Stimulated activated CD8-positive, alpha-beta memory T cell treated with anti-CD3 and anti-CD28 coated beads, Interleukin-15, amount 100 ng/mL, for 4 hours (primary cell): ENCODE measurements around the gene INO80E.

Source experiments
- DNase-seq, 2 donors: peaks; one replicate each; pipeline ENCODE4 v3.0.0-alpha.2; 2020; ENCODE audit warnings: low read depth in 2 of 2

Gene INO80E

DNA sequence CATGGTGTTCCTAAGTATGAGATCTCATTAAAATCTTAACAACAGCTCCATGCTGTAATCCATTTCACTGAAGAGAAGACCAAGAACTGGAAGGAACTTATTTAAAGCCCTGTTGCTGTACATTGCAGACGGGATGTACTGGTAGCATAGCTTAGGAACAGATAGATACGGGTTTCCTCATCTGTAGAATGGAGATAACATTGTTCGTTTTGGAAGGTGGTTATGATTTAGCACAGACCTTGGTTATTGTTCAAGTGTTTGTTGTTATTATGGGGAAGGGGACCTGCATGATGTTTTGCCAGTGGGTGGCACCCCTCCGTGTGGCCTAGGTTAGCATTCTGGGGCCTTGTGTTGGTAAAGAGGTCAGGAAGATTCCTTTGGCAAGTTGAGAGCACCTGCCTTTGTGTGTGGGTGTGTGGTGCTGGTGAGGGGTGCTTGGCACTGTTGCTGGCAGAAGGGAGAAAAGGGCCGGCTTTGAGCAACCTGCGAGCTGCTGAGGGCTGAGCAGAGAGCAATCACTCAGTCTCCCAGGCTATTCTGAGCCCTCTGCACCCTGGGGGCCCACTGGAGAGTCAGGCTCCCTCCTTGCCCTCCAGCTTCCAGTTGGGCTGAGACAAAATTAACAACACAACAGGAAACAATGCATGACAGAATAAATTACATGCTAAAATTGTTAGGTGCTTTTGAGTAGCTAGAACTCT, 20.1 kb upstream of the INO80E start:
- DNase-seq = no peak

DNA sequence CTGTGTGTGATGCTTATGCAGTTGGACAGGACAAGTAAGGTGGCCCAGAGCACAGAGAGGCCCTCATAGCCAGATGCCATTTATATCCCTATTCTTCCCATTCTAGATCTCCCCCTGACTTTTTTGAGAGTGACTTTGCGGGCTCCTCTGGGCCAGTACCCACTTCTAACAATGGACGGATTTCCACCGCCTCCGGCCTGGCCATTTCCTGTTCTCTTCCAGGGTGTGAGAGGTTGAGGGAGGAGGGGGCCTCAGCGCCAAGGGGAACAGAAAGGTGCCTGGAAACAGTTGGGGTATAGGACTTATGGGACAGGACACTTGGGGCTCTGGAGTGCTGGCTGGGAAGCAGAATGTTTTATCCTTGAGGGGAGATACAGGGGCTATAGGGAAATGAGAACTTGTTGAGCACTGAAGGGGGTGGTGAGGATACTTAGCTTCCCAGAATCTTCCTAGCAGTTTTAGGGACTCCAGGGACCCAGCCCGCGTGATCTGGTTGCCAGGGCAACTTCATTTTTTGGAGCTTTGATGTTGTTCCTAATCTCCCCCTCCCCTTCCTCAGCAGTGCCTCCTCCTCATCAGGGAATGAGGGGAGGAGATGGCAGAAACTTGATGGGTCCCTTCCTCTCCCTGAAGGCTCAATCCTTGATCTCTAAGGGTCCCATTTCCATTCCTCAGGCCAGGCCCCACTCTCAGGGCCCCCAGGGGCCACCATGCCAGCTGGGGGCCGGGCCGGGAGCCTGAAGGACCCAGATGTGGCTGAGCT, 18.8 kb upstream of the INO80E start:
- DNase-seq = no peak

GRCh38 chr16:29978081-29978480, 18.0 kb upstream of the INO80E start:
- no peak for DNase-seq

- DNase-seq = no peak
These were observed 17.3 kb upstream of the INO80E start for GRCh38 chr16:29978564-29979270.

- DNase-seq = no peak
These were observed 13.3 kb upstream of the INO80E start for GRCh38 chr16:29982560-29983419.

DNA sequence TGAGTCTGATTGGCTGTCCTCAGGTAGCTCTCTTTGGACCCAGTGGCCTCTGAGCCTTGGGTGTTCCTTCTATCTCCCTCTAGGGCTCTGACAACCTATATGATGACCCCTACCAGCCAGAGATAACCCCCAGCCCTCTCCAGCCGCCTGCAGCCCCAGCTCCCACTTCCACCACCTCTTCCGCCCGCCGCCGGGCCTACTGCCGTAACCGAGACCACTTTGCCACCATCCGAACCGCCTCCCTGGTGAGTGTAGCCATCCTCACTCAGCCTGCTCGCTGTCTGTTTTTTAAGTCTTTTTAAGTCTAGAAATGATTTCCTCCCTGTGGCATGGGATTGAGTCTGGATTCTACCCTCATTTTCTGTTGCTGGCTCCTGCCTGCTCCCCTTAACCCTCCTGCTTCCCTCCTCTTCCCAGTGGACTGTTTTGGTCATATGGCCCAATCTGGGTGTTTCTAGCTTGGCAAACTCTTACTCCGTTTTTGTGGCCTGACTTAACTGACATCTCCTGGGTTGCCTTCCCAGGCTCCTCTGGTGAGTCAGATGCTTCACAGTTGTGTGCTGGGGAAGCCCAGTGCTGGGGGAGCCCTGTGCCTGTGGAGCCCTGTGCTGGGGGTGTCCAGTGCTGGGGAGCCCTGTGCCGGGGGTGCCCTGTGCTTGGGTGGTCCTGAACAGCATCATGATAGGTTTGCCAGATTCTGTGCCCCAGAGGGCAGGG, 12.5 kb upstream of the INO80E start:
- no peak for DNase-seq

GRCh38 chr16:29984137-29984763, 11.8 kb upstream of the INO80E start:
- DNase-seq = no peak

DNA sequence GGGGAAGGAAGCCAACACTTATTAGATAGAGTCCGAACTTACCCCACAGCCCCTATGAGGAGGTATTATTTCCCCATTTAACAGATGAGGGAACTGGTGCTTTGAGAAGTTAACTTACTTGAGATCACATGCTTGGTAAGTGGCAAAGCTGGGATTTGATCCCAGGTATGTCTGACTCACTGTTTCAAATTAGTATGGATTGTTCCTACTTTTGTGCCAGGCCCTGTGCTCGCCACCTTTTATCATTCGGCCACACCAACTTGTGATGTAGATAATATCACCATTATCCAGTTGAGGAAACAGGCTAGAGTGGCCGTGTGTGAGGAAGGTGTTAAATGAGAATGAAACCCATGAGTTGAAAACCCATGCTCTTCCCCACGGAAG, 11.3 kb upstream of the INO80E start:
- no peak for DNase-seq

DNA sequence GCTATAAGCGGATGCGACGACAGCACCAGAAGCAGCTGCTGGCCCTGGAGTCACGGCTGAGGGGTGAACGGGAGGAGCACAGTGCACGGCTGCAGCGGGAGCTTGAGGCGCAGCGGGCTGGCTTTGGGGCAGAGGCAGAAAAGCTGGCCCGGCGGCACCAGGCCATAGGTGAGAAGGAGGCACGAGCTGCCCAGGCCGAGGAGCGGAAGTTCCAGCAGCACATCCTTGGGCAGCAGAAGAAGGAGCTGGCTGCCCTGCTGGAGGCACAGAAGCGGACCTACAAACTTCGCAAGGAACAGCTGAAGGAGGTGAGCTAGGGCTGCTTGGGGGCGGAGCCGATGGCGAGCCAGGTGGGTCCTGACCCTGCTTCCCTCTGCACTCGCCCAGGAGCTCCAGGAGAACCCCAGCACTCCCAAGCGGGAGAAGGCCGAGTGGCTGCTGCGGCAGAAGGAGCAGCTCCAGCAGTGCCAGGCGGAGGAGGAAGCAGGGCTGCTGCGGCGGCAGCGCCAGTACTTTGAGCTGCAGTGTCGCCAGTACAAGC, 10.7 kb upstream of the INO80E start:
- DNase-seq = no peak

- DNase-seq = no peak
These were observed 9.8 kb upstream of the INO80E start for GRCh38 chr16:29986231-29986630.

- no peak for DNase-seq
These were observed 9.1 kb upstream of the INO80E start for GRCh38 chr16:29986931-29987330.

GRCh38 chr16:29987371-29988085, 8.5 kb upstream of the INO80E start:
- DNase-seq = no peak

- no peak for DNase-seq
These were observed 7.5 kb upstream of the INO80E start for GRCh38 chr16:29988346-29989075.

GRCh38 chr16:29989111-29989858, 6.8 kb upstream of the INO80E start:
- DNase-seq = no peak

- DNase-seq = no peak
These were observed 6.0 kb upstream of the INO80E start for GRCh38 chr16:29990034-29990433.

DNA sequence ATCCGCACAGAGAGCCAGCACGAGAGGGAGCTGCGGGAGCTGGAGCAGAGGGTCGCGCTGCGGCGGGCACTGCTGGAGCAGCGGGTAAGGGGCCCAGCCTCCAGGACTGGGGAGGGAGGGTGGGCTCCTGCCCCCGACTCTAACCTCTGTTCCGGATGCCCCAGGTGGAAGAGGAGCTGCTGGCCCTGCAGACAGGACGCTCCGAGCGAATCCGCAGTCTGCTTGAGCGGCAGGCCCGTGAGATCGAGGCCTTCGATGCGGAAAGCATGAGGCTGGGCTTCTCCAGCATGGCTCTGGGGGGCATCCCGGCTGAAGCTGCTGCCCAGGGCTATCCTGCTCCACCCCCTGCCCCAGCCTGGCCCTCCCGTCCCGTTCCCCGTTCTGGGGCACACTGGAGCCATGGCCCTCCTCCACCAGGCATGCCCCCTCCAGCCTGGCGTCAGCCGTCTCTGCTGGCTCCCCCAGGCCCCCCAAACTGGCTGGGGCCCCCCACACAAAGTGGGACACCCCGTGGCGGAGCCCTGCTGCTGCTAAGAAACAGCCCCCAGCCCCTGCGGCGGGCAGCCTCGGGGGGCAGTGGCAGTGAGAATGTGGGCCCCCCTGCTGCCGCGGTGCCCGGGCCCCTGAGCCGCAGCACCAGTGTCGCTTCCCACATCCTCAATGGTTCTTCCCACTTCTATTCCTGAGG, 5.0 kb upstream of the INO80E start:
- DNase-seq = no peak

GRCh38 chr16:29991571-29991904, 4.5 kb upstream of the INO80E start:
- DNase-seq = no peak
